Endothelial cell of umbilical vein (primary cell): ENCODE measurements around the gene TMEM18. TPM values are rescaled to one million over a fixed set of nuclear protein-coding genes. Genes with fewer than 3 reads are reported as not detected.
"Not testable (repeated sequence)": the region's sequence is repeated elsewhere in the genome, so short reads cannot be mapped to it uniquely, and the experiment has no call there.

ENCODE experiments used
- BruUV-seq: library from RNA; stranded (reverse); fragments of 400-500 nt; replicated peaks from 2 replicates; lab custom pipeline; 2021; lab: Mats Ljungman, UMichigan
- CTCF ChIA-PET: fragments of 300-600, 350-600 bp; sonication (Branson Sonifier 250); formaldehyde crosslinking; loops from one replicate; lab custom pipeline; 2021; ENCODE audit warnings: antibody characterized with exemption, inconsistent platforms; lab: Charles Lee
- POLR2A ChIA-PET: fragments of 300-600, 350-600 bp; sonication (Branson Sonifier 250); formaldehyde crosslinking; loops from one replicate; lab custom pipeline; 2021; ENCODE audit warnings: antibody characterized with exemption, inconsistent platforms; lab: Charles Lee
- DNase-seq: peaks from one replicate; pipeline ENCODE4 v3.0.0-alpha.2; 2011; ENCODE audit warnings: low read depth, low spot score
- FAIRE-seq: peaks from 2 replicates; lab custom pipeline; 2011; peaks lifted over from hg19 to GRCh38; lab: Jason Lieb, UNC
- H2AFZ ChIP-seq: 2 replicates; pipeline ENCODE4 v1.6.0; 2012; ENCODE audit warnings: low read depth, low read length, control low read depth, inconsistent platforms
- H3K27ac ChIP-seq: 2 replicates; pipeline ENCODE4 v1.5.1; 2011; ENCODE audit warnings: low read depth, mild to moderate bottlenecking, control low read depth, low read length, moderate library complexity; ENCODE audit not compliant: insufficient read depth
- H3K27me3 ChIP-seq, 2 experiments: 2 replicates each; pipeline versions ENCODE4 v1.6.0 to v1.6.1; 2011; ENCODE audit warnings: low read length in 2 of 2, mixed read lengths in 1 of 2; ENCODE audit not compliant: control insufficient read depth in 2 of 2, insufficient read depth in 2 of 2
- H3K36me3 ChIP-seq, 2 experiments: 2 replicates in 1 of 2; 3 replicates in 1 of 2; pipeline ENCODE4 v1.5.1; 2011; ENCODE audit warnings: low read length in 2 of 2, mild to moderate bottlenecking in 1 of 2, moderate library complexity in 1 of 2; ENCODE audit not compliant: control insufficient read depth in 2 of 2, insufficient read depth in 2 of 2; ENCODE audit errors: extremely low read depth in 1 of 2
- H3K4me1 ChIP-seq: 3 replicates; pipeline ENCODE4 v1.5.1; 2011; ENCODE audit warnings: mild to moderate bottlenecking, low read length; ENCODE audit not compliant: control insufficient read depth, insufficient read depth; ENCODE audit errors: extremely low read depth
- H3K4me2 ChIP-seq: 2 replicates; pipeline ENCODE4 v1.6.1; 2011; ENCODE audit warnings: low read length, control low read depth, mixed read lengths; ENCODE audit not compliant: insufficient read depth
- H3K4me3 ChIP-seq, 3 experiments: fragments of 200-600 bp in 1 of 3; sonication (generic), shearing (Covaris generic) in 1 of 3; replicated peaks in 1 of 3; 2 replicates each; pipeline ENCODE4 v1.5.1; 2011 to 2016; ENCODE audit warnings: control low read depth in 3 of 3, low read length in 3 of 3, mild to moderate bottlenecking in 2 of 3, inconsistent platforms in 1 of 3, low read depth in 1 of 3, moderate library complexity in 1 of 3; ENCODE audit not compliant: insufficient read depth in 1 of 3
- H3K79me2 ChIP-seq: 2 replicates; pipeline ENCODE4 v1.6.0; 2012; ENCODE audit warnings: low read length, inconsistent platforms; ENCODE audit not compliant: control insufficient read depth, insufficient read depth
- H3K9ac ChIP-seq: replicated peaks from 2 replicates; pipeline ENCODE3; 2011; ENCODE audit warnings: low read length, control low read depth; ENCODE audit not compliant: insufficient read depth; ENCODE audit errors: extremely low read depth
- H3K9me1 ChIP-seq: replicated peaks from 3 replicates; pipeline ENCODE4 v1.6.0; 2011; ENCODE audit warnings: mild to moderate bottlenecking, low read length; ENCODE audit not compliant: control insufficient read depth, insufficient read depth; ENCODE audit errors: extremely low read depth
- H3K9me3 ChIP-seq: replicated peaks from 2 replicates; pipeline ENCODE4 v1.5.1; 2012; ENCODE audit warnings: low read length, inconsistent platforms; ENCODE audit not compliant: control insufficient read depth, insufficient read depth
- H4K20me1 ChIP-seq: replicated peaks from 2 replicates; pipeline ENCODE3; 2011; ENCODE audit warnings: mild to moderate bottlenecking, low read length; ENCODE audit not compliant: control insufficient read depth, insufficient read depth; ENCODE audit errors: extremely low read depth
- CTCF ChIP-seq, 2 donors: IDR thresholded peaks; 1 replicate in 1 of 2; 2 replicates in 1 of 2; pipeline ENCODE4 v1.5.1; 2011; ENCODE audit warnings: low read length in 2 of 2, mild to moderate bottlenecking in 2 of 2, moderate library complexity in 2 of 2, control low read depth in 1 of 2, inconsistent platforms in 1 of 2, low read depth in 1 of 2; ENCODE audit not compliant: insufficient read depth in 1 of 2; ENCODE audit errors: extremely low read depth in 1 of 2
- EZH2 ChIP-seq: IDR thresholded peaks from 2 replicates; pipeline ENCODE4 v1.6.1; 2012; ENCODE audit warnings: borderline replicate concordance, low read depth, mild to moderate bottlenecking, moderate library complexity, low read length, inconsistent platforms; ENCODE audit not compliant: severe bottlenecking
- FOS ChIP-seq: IDR thresholded peaks from 2 replicates; pipeline ENCODE4 v1.6.1; 2011; ENCODE audit warnings: mild to moderate bottlenecking, low read length, moderate library complexity, borderline replicate concordance; ENCODE audit not compliant: insufficient read depth
- GATA2 ChIP-seq: IDR thresholded peaks from 2 replicates; pipeline ENCODE4 v1.7.0; 2011; ENCODE audit warnings: low read depth, mild to moderate bottlenecking, moderate library complexity, mixed read lengths, low read length; ENCODE audit not compliant: insufficient read length, insufficient read depth
- JUN ChIP-seq: IDR thresholded peaks from 2 replicates; pipeline ENCODE4 v1.6.1; 2011; ENCODE audit warnings: borderline replicate concordance, low read depth; ENCODE audit not compliant: insufficient read length, insufficient read depth
- MAX ChIP-seq: IDR thresholded peaks from 2 replicates; pipeline ENCODE4 v1.6.1; 2011; ENCODE audit not compliant: insufficient read depth, insufficient read length
- MYC ChIP-seq: IDR thresholded peaks from one replicate; pipeline ENCODE4 v1.6.1; 2011; ENCODE audit warnings: mild to moderate bottlenecking, low read depth, low read length
- POLR2A ChIP-seq: IDR thresholded peaks from 2 replicates; pipeline ENCODE4 v1.6.1; 2012; ENCODE audit warnings: low read depth, mild to moderate bottlenecking, control low read depth, low read length
- POLR2AphosphoS5 ChIP-seq: IDR thresholded peaks from 2 replicates; pipeline ENCODE4 v1.6.1; 2012; ENCODE audit warnings: low read depth, mild to moderate bottlenecking, control low read depth, low read length, moderate library complexity; ENCODE audit not compliant: insufficient read depth
- dilution Hi-C: fragments of 300-500 bp; cut with MboI; formaldehyde crosslinking; loops from one replicate; pipeline ENCODE4 v1.15.0; 2019; ENCODE audit warnings: low sequenced_read_pairs; ENCODE audit not compliant: extremely low pct_ligation_motif_present
- intact Hi-C: fragments of 100-400 bp; cut with micrococcal nuclease; formaldehyde crosslinking; loops from one replicate; pipeline ENCODE4 v1.10.0; 2022
- polyA plus RNA-seq, 4 experiments: library from polyadenylated mRNA; depleted of rRNA in 3 of 4; stranded (reverse) in 3 of 4; unstranded in 1 of 4; fragments of >200 nt; gene quantifications; 2 replicates each; pipeline versions ENCODE4 v1.2.1 to v1.2.3, GENCODE V29; 2011 to 2012; ENCODE audit warnings: missing spikeins in 1 of 4
- total RNA-seq: library from RNA; stranded (reverse); gene quantifications from 2 replicates; pipeline ENCODE4 v1.2.3, GENCODE V29; 2021

The TMEM18 gene
- total and polyA plus RNA-seq, 2 donors (not counting 3 experiments of a cell fraction or from before 2014, with no cell fraction given), result 19.1 to 23.1 TPM

- CTCF ChIA-PET, result no interaction called here
Measured at GRCh38 chr2:705971-706511, 28.8 kb upstream of the TMEM18 start.

GRCh38 chr2:702765-703164, 25.6 kb upstream of the TMEM18 start:
- POLR2A ChIA-PET, BruUV-seq, CTCF ChIA-PET, H3K9me1 ChIP-seq, H3K79me2 ChIP-seq, H3K4me3 ChIP-seq, H3K9ac ChIP-seq, H2AFZ ChIP-seq, H3K9me3 ChIP-seq, H3K27me3 ChIP-seq, H4K20me1 ChIP-seq, H3K4me2 ChIP-seq, H3K4me1 ChIP-seq, dilution Hi-C loops, DNase-seq, FAIRE-seq, intact Hi-C loops, H3K27ac ChIP-seq, H3K36me3 ChIP-seq: not testable (repeated sequence)

More at GRCh38 chr2:705971-706511, 28.8 kb upstream of the TMEM18 start:
- DNase-seq, result no peak
- Histone ChIP-seq H3K9ac (no peak overlapping the region), H3K36me3 (no peaks in the 10 kb centered on the region), H3K4me2 (no peak overlapping the region), H3K9me1 (no peaks in the 10 kb centered on the region), H4K20me1 (no peaks in the 10 kb centered on the region), H3K4me1 (no peaks in the 10 kb centered on the region), H3K27me3 (no peaks in the 10 kb centered on the region), H2AFZ (no peak overlapping the region), H3K79me2 (no peaks in the 10 kb centered on the region), H3K4me3 (no peak overlapping the region), H3K27ac (no peak overlapping the region), H3K9me3 (no peaks in the 10 kb centered on the region)
- intact Hi-C loops (no loop called here), dilution Hi-C loops (no loop called here)
- TF ChIP-seq GATA2 (no peak), MYC (no peak), FOS (no peak), EZH2 (no peak), MAX (no peak), JUN (no peak), POLR2A (no peak), CTCF (IDR thresholded peaks at IDR 0.05; ENCODE audit: extremely low read depth in 1 of 2, insufficient read depth in 1 of 2, low read depth in 1 of 2, low read length in 2 of 2) (no peak), POLR2AphosphoS5 (no peak)
- FAIRE-seq, result no peak
- POLR2A ChIA-PET, result no interaction called here
- BruUV-seq, result no TSS peak
